HepG2 (cell line): ENCODE results near the gene ST6GALNAC6. TPM values are rescaled to one million over a fixed set of nuclear protein-coding genes. Genes with fewer than 3 reads are reported as not detected.

Source experiments
- FOXJ3 ChIP-seq: sonication (generic); formaldehyde crosslinking; IDR thresholded peaks from 2 replicates; pipeline ENCODE4 v1.4.0; 2020; ENCODE audit warnings: missing genetic modification reagents, mild to moderate bottlenecking, borderline replicate concordance
- HDAC1 ChIP-seq: sonication (generic); formaldehyde crosslinking; IDR thresholded peaks from 2 replicates; pipeline ENCODE4 v1.5.1; 2020; ENCODE audit warnings: mild to moderate bottlenecking, missing genetic modification reagents
- HOXA5 ChIP-seq: sonication (generic); formaldehyde crosslinking; IDR thresholded peaks from 2 replicates; pipeline ENCODE4 v1.4.0; 2020; ENCODE audit warnings: missing genetic modification reagents
- MXI1 ChIP-seq: IDR thresholded peaks from 3 replicates; pipeline ENCODE4 v1.6.1; 2012; ENCODE audit warnings: low read depth, low read length, inconsistent platforms, borderline replicate concordance
- SP4 ChIP-seq: sonication (generic); formaldehyde crosslinking; IDR thresholded peaks from 2 replicates; pipeline ENCODE4 v1.8.1; 2023; ENCODE audit warnings: mild to moderate bottlenecking, missing genetic modification reagents
- TBX3 ChIP-seq: fragments of 450-650 bp; IDR thresholded peaks from 2 replicates; pipeline ENCODE4 v1.6.1; 2017; ENCODE audit warnings: antibody characterized with exemption, mild to moderate bottlenecking, inconsistent platforms, borderline replicate concordance
- ZFP90 ChIP-seq: sonication (generic); formaldehyde crosslinking; IDR thresholded peaks from 2 replicates; pipeline ENCODE4 v1.8.0; 2022; ENCODE audit warnings: missing genetic modification reagents, mild to moderate bottlenecking, inconsistent platforms, borderline replicate concordance
- ZNF335 ChIP-seq: sonication (generic); formaldehyde crosslinking; IDR thresholded peaks from 2 replicates; pipeline ENCODE4 v1.4.0; 2020; ENCODE audit warnings: missing genetic modification reagents
- ZNF615 ChIP-seq: sonication (generic); formaldehyde crosslinking; IDR thresholded peaks from 2 replicates; pipeline ENCODE4 v1.5.0; 2020; ENCODE audit warnings: mild to moderate bottlenecking, missing genetic modification reagents, borderline replicate concordance
- ZNF790 ChIP-seq: sonication (generic); formaldehyde crosslinking; IDR thresholded peaks from 2 replicates; pipeline ENCODE4 v1.8.0; 2022; ENCODE audit warnings: missing genetic modification reagents, mild to moderate bottlenecking, borderline replicate concordance
- polyA plus RNA-seq, 8 experiments: library from polyadenylated mRNA; depleted of rRNA in 3 of 8; stranded (reverse) in 7 of 8; unstranded in 1 of 8; fragments of >200 nt; fragmentation: Illumina TruSeq in 4 of 8; extraction: Trizol in 4 of 8; gene quantifications; 2 replicates each; pipeline versions ENCODE4 v1.2.1 to v1.2.3, GENCODE V29; 2011 to 2016; ENCODE audit warnings: low read depth in 4 of 8, missing spikeins in 1 of 8, mixed read lengths in 1 of 8; ENCODE audit not compliant: insufficient read depth in 1 of 8
- total RNA-seq, 5 experiments: library from RNA; depleted of rRNA; stranded (reverse); fragments of >200 nt; fragmentation: Illumina TruSeq; extraction: Trizol; gene quantifications; 2 replicates each; pipeline ENCODE4 v1.2.3, GENCODE V29; 2016; ENCODE audit warnings: low read depth in 1 of 5
- TF ChIP-seq, protein P1 (sequence below): sonication (generic); formaldehyde crosslinking; IDR thresholded peaks from 2 replicates; pipeline ENCODE4 v1.5.0; 2020; ENCODE audit warnings: mild to moderate bottlenecking, missing genetic modification reagents, borderline replicate concordance
- TF ChIP-seq, protein P2 (sequence below), 2 experiments: IDR thresholded peaks; 2 replicates each; pipeline ENCODE4 v1.6.1; 2011 to 2012; ENCODE audit warnings: low read length in 2 of 2, borderline replicate concordance in 1 of 2, low read depth in 1 of 2, mild to moderate bottlenecking in 1 of 2, moderate library complexity in 1 of 2
- TF ChIP-seq, protein P3 (sequence below): sonication (generic); formaldehyde crosslinking; IDR thresholded peaks from 2 replicates; pipeline ENCODE4 v1.5.1; 2020; ENCODE audit warnings: missing genetic modification reagents, mild to moderate bottlenecking, borderline replicate concordance
- TF ChIP-seq, protein P4 (sequence below): sonication (generic); formaldehyde crosslinking; IDR thresholded peaks from 2 replicates; pipeline ENCODE4 v1.8.1; 2023; ENCODE audit warnings: mild to moderate bottlenecking, moderate library complexity, missing genetic modification reagents

Gene ST6GALNAC6
- total and polyA plus RNA-seq, 2 of the 13 experiments (the other 11 are each of a cell fraction or from before 2014, with no cell fraction given) = 18.5 to 65.4 TPM

DNA sequence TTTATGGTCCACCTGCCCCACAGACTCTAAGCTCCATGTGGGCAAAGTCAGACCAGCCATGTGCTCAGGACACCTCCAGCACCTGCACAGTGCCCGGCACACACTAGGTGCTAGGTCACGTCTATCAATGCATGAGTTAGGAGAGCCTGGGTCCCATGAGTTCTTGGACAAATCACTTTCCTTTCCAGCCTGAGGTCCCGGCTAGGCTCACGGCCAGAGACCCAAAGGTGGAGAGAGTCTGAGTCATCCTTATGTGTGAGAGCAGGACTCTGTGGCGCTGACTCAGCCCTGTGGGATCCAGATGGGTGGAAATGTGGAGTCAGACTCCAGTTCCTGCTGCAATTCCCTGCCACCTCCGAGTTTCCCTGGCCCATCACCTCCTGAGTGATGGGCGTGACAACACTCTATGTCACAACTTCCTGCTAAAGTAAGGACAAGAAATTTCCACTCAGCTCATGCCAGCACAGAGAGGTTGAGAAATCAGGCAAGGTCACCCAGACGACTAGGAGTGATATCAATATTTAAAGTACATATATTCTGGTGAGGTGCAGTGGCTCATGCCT, 19.9 kb upstream of the ST6GALNAC6 start (continued):
- TF ChIP-seq, protein P1, sequence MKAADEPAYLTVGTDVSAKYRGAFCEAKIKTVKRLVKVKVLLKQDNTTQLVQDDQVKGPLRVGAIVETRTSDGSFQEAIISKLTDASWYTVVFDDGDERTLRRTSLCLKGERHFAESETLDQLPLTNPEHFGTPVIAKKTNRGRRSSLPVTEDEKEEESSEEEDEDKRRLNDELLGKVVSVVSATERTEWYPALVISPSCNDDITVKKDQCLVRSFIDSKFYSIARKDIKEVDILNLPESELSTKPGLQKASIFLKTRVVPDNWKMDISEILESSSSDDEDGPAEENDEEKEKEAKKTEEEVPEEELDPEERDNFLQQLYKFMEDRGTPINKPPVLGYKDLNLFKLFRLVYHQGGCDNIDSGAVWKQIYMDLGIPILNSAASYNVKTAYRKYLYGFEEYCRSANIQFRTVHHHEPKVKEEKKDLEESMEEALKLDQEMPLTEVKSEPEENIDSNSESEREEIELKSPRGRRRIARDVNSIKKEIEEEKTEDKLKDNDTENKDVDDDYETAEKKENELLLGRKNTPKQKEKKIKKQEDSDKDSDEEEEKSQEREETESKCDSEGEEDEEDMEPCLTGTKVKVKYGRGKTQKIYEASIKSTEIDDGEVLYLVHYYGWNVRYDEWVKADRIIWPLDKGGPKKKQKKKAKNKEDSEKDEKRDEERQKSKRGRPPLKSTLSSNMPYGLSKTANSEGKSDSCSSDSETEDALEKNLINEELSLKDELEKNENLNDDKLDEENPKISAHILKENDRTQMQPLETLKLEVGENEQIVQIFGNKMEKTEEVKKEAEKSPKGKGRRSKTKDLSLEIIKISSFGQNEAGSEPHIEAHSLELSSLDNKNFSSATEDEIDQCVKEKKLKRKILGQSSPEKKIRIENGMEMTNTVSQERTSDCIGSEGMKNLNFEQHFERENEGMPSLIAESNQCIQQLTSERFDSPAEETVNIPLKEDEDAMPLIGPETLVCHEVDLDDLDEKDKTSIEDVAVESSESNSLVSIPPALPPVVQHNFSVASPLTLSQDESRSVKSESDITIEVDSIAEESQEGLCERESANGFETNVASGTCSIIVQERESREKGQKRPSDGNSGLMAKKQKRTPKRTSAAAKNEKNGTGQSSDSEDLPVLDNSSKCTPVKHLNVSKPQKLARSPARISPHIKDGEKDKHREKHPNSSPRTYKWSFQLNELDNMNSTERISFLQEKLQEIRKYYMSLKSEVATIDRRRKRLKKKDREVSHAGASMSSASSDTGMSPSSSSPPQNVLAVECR (CRISPR knock-in tag) = no peak; the same call in 1 of the 2 replicates
- TF ChIP-seq MXI1 (peak; percentile 47; the same call in 1 of the 3 replicates), TBX3 (peak; percentile 48; the same call in 1 of the 2 replicates), ZNF790 (CRISPR knock-in tag) (no peak), ZNF335 (CRISPR knock-in tag) (peak; percentile 44; the same call in 1 of the 2 replicates), HDAC1 (CRISPR knock-in tag) (0 out of 2 replicates have a peak, but pooled peaks have one; percentile 52), ZFP90 (no peak), FOXJ3 (CRISPR knock-in tag) (no peak), ZNF615 (CRISPR knock-in tag) (no peak), SP4 (CRISPR knock-in tag) (no peak), HOXA5 (CRISPR knock-in tag) (peak; percentile 34; the same call in 1 of the 2 replicates)
- TF ChIP-seq, protein P2, sequence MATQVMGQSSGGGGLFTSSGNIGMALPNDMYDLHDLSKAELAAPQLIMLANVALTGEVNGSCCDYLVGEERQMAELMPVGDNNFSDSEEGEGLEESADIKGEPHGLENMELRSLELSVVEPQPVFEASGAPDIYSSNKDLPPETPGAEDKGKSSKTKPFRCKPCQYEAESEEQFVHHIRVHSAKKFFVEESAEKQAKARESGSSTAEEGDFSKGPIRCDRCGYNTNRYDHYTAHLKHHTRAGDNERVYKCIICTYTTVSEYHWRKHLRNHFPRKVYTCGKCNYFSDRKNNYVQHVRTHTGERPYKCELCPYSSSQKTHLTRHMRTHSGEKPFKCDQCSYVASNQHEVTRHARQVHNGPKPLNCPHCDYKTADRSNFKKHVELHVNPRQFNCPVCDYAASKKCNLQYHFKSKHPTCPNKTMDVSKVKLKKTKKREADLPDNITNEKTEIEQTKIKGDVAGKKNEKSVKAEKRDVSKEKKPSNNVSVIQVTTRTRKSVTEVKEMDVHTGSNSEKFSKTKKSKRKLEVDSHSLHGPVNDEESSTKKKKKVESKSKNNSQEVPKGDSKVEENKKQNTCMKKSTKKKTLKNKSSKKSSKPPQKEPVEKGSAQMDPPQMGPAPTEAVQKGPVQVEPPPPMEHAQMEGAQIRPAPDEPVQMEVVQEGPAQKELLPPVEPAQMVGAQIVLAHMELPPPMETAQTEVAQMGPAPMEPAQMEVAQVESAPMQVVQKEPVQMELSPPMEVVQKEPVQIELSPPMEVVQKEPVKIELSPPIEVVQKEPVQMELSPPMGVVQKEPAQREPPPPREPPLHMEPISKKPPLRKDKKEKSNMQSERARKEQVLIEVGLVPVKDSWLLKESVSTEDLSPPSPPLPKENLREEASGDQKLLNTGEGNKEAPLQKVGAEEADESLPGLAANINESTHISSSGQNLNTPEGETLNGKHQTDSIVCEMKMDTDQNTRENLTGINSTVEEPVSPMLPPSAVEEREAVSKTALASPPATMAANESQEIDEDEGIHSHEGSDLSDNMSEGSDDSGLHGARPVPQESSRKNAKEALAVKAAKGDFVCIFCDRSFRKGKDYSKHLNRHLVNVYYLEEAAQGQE (IDR thresholded peaks at IDR 0.05; ENCODE audit: borderline replicate concordance in 1 of 2, low read depth in 1 of 2, low read length in 2 of 2) = no peak
- TF ChIP-seq, protein P3, sequence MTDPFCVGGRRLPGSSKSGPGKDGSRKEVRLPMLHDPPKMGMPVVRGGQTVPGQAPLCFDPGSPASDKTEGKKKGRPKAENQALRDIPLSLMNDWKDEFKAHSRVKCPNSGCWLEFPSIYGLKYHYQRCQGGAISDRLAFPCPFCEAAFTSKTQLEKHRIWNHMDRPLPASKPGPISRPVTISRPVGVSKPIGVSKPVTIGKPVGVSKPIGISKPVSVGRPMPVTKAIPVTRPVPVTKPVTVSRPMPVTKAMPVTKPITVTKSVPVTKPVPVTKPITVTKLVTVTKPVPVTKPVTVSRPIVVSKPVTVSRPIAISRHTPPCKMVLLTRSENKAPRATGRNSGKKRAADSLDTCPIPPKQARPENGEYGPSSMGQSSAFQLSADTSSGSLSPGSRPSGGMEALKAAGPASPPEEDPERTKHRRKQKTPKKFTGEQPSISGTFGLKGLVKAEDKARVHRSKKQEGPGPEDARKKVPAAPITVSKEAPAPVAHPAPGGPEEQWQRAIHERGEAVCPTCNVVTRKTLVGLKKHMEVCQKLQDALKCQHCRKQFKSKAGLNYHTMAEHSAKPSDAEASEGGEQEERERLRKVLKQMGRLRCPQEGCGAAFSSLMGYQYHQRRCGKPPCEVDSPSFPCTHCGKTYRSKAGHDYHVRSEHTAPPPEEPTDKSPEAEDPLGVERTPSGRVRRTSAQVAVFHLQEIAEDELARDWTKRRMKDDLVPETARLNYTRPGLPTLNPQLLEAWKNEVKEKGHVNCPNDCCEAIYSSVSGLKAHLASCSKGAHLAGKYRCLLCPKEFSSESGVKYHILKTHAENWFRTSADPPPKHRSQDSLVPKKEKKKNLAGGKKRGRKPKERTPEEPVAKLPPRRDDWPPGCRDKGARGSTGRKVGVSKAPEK = no peak
- TF ChIP-seq, protein P4, sequence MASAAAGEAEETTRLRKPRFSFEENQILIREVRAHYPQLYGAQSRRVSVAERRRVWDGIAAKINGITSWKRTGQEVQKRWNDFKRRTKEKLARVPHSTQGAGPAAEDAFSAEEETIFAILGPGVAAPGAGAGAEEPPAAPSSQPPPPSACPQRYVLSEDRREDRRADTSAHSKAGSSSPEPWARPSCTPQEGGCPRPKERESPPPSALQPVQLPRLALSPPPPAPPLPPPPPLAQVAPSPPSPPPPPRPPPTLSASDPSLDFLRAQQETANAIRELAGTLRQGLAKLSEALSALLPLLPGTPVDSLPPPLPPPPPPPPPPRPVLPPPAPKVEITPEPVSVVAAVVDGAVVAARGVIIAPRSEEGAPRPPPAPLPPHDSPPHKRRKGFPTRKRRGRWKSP (CRISPR knock-in tag) = no peak
